NCI-H526 (cell line): Measurements from ENCODE around the gene PHF21A.

Experiments used
- DNase-seq, 2 experiments: peaks; one replicate each; lab custom pipeline; 2025; lab: John Stamatoyannopoulos, UW

Gene PHF21A

DNA sequence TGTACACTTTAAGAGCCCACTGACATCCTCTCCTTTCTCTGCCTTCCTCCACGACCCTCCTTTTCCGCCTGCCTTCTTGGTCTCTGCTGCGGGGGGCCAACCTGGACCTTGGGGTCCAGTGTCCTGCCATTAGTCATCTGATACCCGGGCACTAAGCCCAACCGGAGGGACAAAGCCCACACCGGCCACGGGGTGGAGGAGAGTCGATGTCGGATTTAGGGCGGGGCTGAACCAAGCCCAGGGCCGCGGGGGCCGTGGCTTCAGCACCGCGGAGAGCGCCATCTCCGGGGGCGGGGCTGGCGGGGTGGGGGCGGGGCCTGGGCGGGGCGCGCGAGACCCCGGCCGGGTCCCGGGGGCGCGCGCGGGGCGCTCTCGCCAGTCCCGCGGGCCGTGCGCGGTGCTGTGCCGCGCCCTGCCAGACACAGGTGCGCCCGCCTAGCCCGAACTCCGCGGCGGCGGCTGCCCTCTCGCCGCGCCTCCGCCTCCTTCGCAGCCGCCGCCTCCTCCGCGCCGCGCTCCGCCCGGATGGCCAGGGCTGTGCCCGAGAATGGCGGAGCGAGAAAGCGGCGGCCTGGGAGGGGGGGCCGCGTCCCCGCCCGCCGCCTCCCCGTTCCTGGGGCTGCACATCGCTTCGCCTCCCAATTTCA, 235.9 kb downstream of the PHF21A start, which contains the start of gene MAPK8IP1:
Gene MAPK8IP1 (plus strand): TSS at position 378 of the 647 bp plus-strand sequence. CDS start 170 bp downstream, at position 548.
- peak; percentile 30 to 94 for DNase-seq

DNA sequence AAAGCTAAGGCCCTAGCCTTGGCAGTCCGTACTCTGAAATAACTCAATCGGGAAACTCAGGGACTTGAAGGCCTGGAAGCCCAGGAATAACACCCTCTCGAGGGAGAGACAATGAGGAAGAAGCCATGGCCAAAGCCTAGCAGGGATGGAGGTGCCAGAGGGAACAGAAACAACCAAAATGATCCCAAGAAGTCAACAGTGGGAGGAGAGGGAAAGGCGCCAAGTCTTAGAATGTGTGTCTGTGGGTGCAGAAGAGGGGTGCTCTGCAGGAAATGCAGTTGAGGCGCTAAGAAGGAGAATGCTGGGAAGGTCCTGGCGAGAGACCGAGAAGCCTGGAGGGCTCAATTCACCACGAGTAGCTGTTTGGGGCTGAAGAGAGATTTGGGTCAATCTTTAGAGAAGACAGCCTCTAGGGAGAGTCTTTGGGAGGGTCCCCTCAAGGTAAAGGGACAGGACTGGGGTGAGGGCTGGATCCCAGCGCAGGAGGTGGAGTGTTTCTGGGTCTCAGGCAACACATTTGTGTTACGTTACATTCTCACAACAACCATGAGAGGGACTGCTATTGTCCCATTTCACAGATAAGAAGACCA, 236.6 kb downstream of the PHF21A start:
- no peak for DNase-seq
